ENCODE data around the gene MORF4L2.
"Not testable (repeated sequence)": the region's sequence is repeated elsewhere in the genome, so short reads cannot be mapped to it uniquely, and the experiment has no call there.

Gene MORF4L2

DNA sequence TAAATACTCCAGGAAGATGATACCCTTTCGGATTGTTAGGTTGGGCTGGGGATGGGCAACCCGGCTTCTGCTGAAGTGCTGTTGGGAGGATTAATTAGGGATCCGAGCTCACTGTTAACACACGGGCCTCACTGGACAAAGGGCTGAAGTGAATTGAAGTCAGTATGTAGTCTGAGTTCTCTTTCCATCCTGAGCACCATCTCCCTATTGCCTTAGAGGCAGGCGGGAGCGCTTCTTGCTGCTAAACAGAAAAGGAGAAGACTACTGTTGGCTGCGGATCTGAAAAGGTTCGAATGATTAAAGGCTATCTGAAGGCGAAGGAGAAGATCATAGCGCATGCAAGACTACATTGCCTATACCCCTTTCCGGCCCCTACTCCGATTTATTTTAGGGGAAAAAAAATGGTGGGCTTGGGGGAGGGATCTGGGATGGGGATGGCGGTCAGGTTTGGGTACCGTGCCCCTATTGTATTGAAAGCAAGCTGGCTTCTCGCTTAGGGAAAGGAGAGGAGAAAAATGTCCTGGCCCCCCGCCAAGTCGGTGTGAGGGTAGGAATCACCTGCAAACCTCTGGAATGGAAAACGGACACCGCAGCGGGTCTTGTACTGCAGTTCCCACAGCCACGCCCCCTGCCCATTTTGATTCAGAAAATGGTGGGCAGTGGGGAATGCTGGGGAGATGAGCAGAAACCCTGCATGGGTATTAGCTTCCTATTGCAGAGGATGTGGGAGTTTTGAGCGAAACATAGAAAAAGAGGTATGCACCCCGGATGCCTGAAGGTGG lies 22.3 kb downstream of the MORF4L2 start:
- in situ Hi-C loops (cut with MboI; ENCODE audit: low pct_unique_long_range_greater_than_20kb, low sequenced_read_pairs, unreplicated experiment) = no loop called here
- TF ChIP-seq, protein P1, sequence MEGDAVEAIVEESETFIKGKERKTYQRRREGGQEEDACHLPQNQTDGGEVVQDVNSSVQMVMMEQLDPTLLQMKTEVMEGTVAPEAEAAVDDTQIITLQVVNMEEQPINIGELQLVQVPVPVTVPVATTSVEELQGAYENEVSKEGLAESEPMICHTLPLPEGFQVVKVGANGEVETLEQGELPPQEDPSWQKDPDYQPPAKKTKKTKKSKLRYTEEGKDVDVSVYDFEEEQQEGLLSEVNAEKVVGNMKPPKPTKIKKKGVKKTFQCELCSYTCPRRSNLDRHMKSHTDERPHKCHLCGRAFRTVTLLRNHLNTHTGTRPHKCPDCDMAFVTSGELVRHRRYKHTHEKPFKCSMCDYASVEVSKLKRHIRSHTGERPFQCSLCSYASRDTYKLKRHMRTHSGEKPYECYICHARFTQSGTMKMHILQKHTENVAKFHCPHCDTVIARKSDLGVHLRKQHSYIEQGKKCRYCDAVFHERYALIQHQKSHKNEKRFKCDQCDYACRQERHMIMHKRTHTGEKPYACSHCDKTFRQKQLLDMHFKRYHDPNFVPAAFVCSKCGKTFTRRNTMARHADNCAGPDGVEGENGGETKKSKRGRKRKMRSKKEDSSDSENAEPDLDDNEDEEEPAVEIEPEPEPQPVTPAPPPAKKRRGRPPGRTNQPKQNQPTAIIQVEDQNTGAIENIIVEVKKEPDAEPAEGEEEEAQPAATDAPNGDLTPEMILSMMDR (IDR thresholded peaks at IDR 0.05; ENCODE audit: extremely low read depth, insufficient read depth, missing control alignments) = no peak
- DNase-seq (ENCODE audit: low spot score) = no peak

DNA sequence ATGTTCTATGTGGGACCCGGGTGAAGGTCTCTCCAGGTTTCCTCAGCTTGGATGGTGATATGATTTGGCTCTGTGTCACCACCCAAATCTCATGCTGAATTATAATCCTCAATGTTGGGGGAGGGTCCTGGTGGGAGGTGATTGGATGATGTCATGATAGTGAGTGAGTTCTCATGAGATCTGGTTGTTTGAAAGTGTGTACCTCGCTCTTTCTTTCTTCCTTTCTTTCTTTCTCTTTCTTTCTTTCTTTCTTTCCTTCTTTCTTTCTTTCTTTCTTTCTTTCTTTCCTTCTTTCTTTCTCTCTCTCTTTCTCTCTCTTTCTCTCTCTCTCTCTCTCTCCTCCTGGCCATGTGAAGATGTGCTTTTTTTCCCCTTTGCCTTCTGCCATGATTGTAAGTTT lies 27.0 kb downstream of the MORF4L2 start:
- DNase-seq (ENCODE audit: low spot score); in situ Hi-C loops (cut with MboI; ENCODE audit: low pct_unique_long_range_greater_than_20kb, low sequenced_read_pairs, unreplicated experiment): not testable (repeated sequence)

DNA sequence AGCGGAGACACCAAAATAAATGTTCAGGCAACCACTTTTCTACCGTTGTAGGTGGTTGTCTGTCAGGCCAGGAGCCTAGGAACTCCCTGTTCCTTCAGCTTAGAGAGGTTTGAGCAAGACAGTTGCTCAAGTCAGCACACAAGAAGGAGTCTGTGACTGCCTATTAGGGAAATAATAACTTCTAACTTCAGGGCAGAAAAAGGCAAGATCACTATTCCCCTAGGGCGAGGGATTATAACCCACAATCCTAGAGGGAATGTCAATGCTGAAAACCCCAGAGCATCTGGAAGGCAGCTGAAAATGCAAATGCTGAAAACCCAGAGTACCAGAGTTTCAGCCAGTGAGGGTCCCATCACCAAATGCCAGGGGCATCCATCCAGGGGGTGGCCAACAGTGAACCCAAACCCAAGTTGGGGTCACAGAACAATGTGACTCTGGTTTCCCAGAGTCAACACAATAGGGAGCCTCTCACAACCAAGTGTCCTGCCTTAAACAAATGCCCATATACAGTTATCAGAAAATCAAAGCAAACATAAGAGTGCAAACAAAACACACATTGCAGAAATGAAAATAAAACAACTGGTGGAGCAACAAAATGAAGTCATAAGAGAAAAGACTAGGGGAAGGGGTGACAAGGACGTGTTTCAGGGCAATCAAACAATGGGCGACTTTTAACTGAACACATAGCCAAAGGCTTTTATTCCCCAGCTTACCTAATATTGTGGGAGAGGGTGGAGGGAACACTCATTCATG lies 27.6 kb downstream of the MORF4L2 start:
- DNase-seq (ENCODE audit: low spot score) = no peak
- TF ChIP-seq, protein P1 (IDR thresholded peaks at IDR 0.05; ENCODE audit: extremely low read depth, insufficient read depth, missing control alignments) = no peak
- in situ Hi-C loops (cut with MboI; ENCODE audit: low pct_unique_long_range_greater_than_20kb, low sequenced_read_pairs, unreplicated experiment) = no loop called here

DNA sequence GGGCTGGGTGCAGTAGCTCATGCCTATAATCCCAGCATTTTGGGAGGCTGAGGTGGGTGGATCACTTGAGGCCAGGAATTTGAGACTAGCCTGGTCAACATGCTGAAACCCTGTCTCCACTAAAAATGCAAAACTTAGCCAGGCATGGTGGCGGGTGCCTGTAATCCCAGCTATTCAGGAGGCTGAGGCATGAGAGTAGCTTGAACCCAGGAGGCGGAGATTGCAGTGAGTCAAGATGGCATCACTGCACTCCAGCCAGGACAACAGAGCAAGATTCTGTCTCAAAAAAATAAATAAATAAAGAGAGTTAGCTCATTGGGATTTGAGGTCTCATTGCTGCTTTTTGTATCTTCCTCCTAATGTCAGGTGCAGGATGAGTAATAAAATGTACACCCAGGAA lies 29.4 kb downstream of the MORF4L2 start:
- in situ Hi-C loops (cut with MboI; ENCODE audit: low pct_unique_long_range_greater_than_20kb, low sequenced_read_pairs, unreplicated experiment); DNase-seq (ENCODE audit: low spot score): not testable (repeated sequence)

DNA sequence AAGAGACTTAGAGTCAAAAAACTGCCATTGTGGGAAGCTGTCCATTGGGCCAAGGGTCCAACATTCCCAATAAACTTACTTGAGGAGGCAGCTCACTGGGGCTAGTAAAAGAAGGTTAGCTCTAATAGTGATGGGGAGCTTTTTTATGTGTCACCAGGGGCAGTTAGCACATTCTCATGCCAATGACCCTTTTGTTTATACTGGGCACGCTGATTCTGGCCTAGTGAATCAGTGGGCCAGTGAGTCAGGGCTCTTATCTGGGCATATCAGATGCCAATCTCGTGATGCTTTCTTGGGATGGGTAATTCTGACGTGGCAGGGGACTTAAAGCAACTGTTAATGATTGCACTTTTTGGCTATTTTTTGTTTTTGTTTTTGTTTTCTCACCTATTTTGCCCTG lies 29.9 kb downstream of the MORF4L2 start:
- no peak for DNase-seq (ENCODE audit: low spot score)
- TF ChIP-seq, protein P1 (IDR thresholded peaks at IDR 0.05; ENCODE audit: extremely low read depth, insufficient read depth, missing control alignments) = no peak
- in situ Hi-C loops (cut with MboI; ENCODE audit: low pct_unique_long_range_greater_than_20kb, low sequenced_read_pairs, unreplicated experiment) = no loop called here

DNA sequence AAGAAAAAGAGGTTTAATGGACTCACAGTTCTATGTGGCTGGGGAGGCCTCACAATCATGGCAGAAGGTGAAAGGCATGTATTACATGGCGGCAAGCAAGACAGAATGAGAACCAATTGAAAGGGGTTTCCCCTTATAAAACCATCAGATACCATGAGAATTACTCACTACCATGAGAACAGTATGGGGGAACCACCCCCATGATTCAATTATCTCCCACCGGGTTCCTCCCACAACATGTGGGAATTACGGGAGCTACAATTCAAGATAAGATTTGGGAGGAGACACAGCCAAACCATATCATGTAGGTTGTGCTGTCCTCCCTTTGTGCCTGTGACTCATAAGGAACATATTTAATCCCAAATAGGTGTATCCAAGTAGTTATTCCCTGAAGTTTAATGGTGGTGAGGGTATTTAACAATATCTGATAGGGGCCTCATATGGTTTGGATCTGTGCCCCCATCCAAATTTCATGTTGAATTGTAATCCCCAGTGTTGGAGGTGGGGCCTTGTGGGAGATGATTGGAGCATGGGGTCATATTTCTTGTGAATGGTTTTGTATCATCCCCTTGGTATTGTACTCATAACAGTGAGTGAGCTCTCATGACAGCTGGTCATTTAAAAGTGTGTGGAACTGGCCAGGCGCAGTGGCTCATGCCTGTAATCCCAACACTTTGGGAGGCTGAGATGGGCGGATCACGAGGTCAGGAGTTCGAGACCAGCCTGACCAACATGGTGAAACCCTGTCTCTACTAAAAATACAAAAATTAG lies 31.1 kb downstream of the MORF4L2 start:
- in situ Hi-C loops (cut with MboI; ENCODE audit: low pct_unique_long_range_greater_than_20kb, low sequenced_read_pairs, unreplicated experiment); DNase-seq (ENCODE audit: low spot score): not testable (repeated sequence)

DNA sequence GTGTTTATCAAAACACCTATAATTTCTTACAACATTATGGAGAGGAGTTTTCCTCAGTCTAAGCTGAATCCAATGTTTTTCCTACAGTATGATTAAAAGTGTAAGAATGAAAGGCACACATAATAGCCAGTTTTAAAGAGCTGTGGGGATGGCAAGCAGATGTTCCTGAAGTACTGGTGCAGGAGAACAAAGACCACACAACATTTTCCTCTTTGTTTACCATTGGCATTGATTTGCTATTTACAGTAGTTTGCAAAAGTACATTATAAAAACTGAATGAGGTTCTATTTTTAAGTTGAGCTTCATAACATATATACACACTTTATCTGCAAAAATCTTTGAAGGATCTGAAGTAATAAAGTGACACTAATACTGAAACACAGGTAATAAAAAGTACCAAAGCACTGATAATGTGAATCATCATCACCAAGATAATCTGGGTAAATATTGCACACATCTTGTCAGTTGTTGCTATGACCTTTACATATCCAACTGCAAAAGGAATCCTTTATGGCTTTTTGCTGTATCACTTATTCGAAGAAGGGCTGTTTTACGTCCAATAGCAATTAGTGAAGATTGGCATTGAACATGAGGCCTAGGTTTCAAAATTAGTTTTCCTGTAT lies 35.2 kb downstream of the MORF4L2 start:
- in situ Hi-C loops (cut with MboI; ENCODE audit: low pct_unique_long_range_greater_than_20kb, low sequenced_read_pairs, unreplicated experiment) = no loop called here
- DNase-seq (ENCODE audit: low spot score) = no peak
- TF ChIP-seq, protein P1 (IDR thresholded peaks at IDR 0.05; ENCODE audit: extremely low read depth, insufficient read depth, missing control alignments) = no peak

All from GM13977 (cell line).